PC-3 (cell line): ENCODE data around the gene SNRPN.

ENCODE experiments used
- CTCF ChIP-seq: fragments of 300-600 bp; sonication (generic); conservative IDR thresholded peaks from 2 replicates; pipeline ENCODE4 v1.5.1; 2017; ENCODE audit warnings: antibody characterized with exemption, low read depth, mild to moderate bottlenecking, low read length
- EZH2 ChIP-seq: fragments of 300-600 bp; sonication (generic); IDR thresholded peaks from one replicate; pipeline ENCODE4 v1.6.1; 2017; ENCODE audit warnings: antibody characterized with exemption, mild to moderate bottlenecking, low read length; ENCODE audit not compliant: unreplicated experiment

GRCh38 chr15:25019434-25019833, 64.6 kb downstream of the SNRPN start:
- TF ChIP-seq CTCF (no peak), EZH2 (no peak)
